GM10248 (cell line): Measurements from ENCODE around the gene SOS2.
A peak's percentile ranks its signal among the peaks of the same experiment; 100 is the strongest.

ENCODE experiments used
- CTCF ChIA-PET: fragments of 300-600 bp; sonication (Branson Sonifier 250); formaldehyde crosslinking; extraction: SDS; loops from one replicate; lab custom pipeline; 2021; ENCODE audit warnings: antibody characterized with exemption; lab: Yijun Ruan, JAX
- POLR2A ChIA-PET: fragments of 350-650 bp; sonication (Branson Sonifier 250); formaldehyde crosslinking; extraction: SDS; loops from one replicate; lab custom pipeline; 2020; ENCODE audit warnings: antibody characterized with exemption; lab: Yijun Ruan, JAX
- DNase-seq: peaks from one replicate; pipeline ENCODE4 v3.0.0; 2012; ENCODE audit errors: extremely low spot score
- TF ChIP-seq, protein P1 (sequence below): IDR thresholded peaks from 2 replicates; pipeline ENCODE4 v1.5.1; 2012; ENCODE audit warnings: mild to moderate bottlenecking, low read depth; ENCODE audit errors: extremely low read depth, missing control alignments, control extremely low read depth

The SOS2 gene

GRCh38 chr14:50099335-50099734 is 132.0 kb downstream of the SOS2 start:
- DNase-seq = no peak
- CTCF ChIA-PET = interaction anchor here (1.5 to 14.5 kb wide), 3 partner anchors 220 to 247 kb away, joined by 4 to 183 read pairs (median 6); partner anchors contain the start of gene NEMF
- TF ChIP-seq, protein P1, sequence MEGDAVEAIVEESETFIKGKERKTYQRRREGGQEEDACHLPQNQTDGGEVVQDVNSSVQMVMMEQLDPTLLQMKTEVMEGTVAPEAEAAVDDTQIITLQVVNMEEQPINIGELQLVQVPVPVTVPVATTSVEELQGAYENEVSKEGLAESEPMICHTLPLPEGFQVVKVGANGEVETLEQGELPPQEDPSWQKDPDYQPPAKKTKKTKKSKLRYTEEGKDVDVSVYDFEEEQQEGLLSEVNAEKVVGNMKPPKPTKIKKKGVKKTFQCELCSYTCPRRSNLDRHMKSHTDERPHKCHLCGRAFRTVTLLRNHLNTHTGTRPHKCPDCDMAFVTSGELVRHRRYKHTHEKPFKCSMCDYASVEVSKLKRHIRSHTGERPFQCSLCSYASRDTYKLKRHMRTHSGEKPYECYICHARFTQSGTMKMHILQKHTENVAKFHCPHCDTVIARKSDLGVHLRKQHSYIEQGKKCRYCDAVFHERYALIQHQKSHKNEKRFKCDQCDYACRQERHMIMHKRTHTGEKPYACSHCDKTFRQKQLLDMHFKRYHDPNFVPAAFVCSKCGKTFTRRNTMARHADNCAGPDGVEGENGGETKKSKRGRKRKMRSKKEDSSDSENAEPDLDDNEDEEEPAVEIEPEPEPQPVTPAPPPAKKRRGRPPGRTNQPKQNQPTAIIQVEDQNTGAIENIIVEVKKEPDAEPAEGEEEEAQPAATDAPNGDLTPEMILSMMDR = no peak
- POLR2A ChIA-PET = no interaction called here

- ChIA-PET CTCF (interaction anchor here (14.5 kb wide), 1 partner anchor 231 kb away, joined by 183 read pairs; no protein-coding TSS in a partner anchor), POLR2A (no interaction called here)
- DNase-seq = peak; percentile 35
- TF ChIP-seq, protein P1 = no peak
These were observed 135.5 kb downstream of the SOS2 start for GRCh38 chr14:50095895-50096294.

- CTCF ChIA-PET = interaction anchor here (1.5 to 1.9 kb wide), 2 partner anchors 10 to 229 kb away, joined by 6 to 7 read pairs; no protein-coding TSS in a partner anchor
- DNase-seq = no peak
- POLR2A ChIA-PET = no interaction called here
- TF ChIP-seq, protein P1 = no peak
These were observed 137.2 kb downstream of the SOS2 start for GRCh38 chr14:50094056-50094755.

DNA sequence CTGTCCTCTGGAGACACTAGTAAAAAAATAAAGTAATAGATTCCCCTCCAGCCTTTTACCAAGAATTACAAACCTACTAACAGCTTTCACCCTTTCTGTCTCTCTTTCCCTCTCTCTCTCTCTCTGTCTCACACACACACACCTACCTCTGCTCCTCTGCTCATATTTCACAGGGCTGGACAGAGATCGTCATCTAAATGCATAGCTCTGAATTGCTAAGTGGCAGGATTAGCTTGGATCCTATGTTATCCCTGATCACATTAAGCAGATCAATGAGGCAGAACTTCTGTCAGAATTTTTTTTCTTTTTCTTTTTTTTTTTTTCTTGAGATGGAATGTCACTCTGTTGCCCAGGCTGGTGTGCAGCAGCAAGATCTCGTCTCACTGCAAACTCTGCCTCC is 137.9 kb downstream of the SOS2 start:
- TF ChIP-seq, protein P1 = no peak
- no peak for DNase-seq
- POLR2A ChIA-PET = no interaction called here
- CTCF ChIA-PET = interaction anchor here (1.5 to 1.9 kb wide), 2 partner anchors 11 to 228 kb away, joined by 6 to 7 read pairs; no protein-coding TSS in a partner anchor

GRCh38 chr14:50092006-50092555 is 139.3 kb downstream of the SOS2 start:
- ChIA-PET POLR2A (no interaction called here), CTCF (interaction anchor here (1.0 to 3.3 kb wide), 3 partner anchors 11 to 229 kb away, joined by 3 to 19 read pairs (median 8); no protein-coding TSS in a partner anchor)

More at GRCh38 chr14:50092006-50092555, 139.3 kb downstream of the SOS2 start:
- no peak for DNase-seq
- TF ChIP-seq, protein P1 = no peak
